ENCODE results near the gene RCHY1. TPM values are rescaled to one million over a fixed set of nuclear protein-coding genes. Genes with fewer than 3 reads are reported as not detected.

Gene RCHY1
- total RNA-seq, 1 donor from 2014 or later = 28.5 TPM

- intact Hi-C loops (cut with micrococcal nuclease) = no loop called here
- no peak for TF ChIP-seq CTCF (IDR thresholded peaks at IDR 0.05)
- DNase-seq (no peak), ATAC-seq (ENCODE audit: low read depth) (no peak)
- Mint-ChIP-seq H3K27me3 (no peaks in the 10 kb centered on the region), H3K4me3 (no peak overlapping the region), H3K4me1 (no peaks in the 10 kb centered on the region), H3K36me3 (ENCODE audit: low read depth) (peaks cover 82% of the 10 kb centered on the region), H3K9me3 (peaks cover 5% of the 10 kb centered on the region), H3K27ac (no peak overlapping the region)
- POLR2A ChIA-PET = no interaction called here
- CTCF ChIA-PET = no interaction called here
Measured at GRCh38 chr4:75495476-75495875, 18.7 kb downstream of the RCHY1 start.

- Mint-ChIP-seq H3K4me3 (no peak overlapping the region), H3K4me1 (no peaks in the 10 kb centered on the region), H3K27me3 (no peaks in the 10 kb centered on the region), H3K36me3 (ENCODE audit: low read depth) (peaks cover 82% of the 10 kb centered on the region), H3K27ac (no peak overlapping the region), H3K9me3 (peaks cover 5% of the 10 kb centered on the region)
- ATAC-seq (ENCODE audit: low read depth) (no peak), DNase-seq (no peak)
- ChIA-PET CTCF (no interaction called here), POLR2A (no interaction called here)
- no peak for TF ChIP-seq CTCF (IDR thresholded peaks at IDR 0.05)
- intact Hi-C loops (cut with micrococcal nuclease) = no loop called here
Measured at GRCh38 chr4:75494563-75494962, 19.6 kb downstream of the RCHY1 start.

GRCh38 chr4:75490155-75490554 is 24.0 kb downstream of the RCHY1 start:
- ChIA-PET CTCF (interaction anchor here (1.3 to 1.6 kb wide), 3 partner anchors 557 to 618 kb away, joined by 4 to 17 read pairs (median 7); partner anchors contain the start of gene PARM1), POLR2A (no interaction called here)
- Mint-ChIP-seq H3K27ac (no peak overlapping the region), H3K9me3 (no peaks in the 10 kb centered on the region), H3K4me3 (no peak overlapping the region), H3K36me3 (ENCODE audit: low read depth) (peaks cover 68% of the 10 kb centered on the region), H3K4me1 (no peaks in the 10 kb centered on the region), H3K27me3 (no peaks in the 10 kb centered on the region)
- intact Hi-C loops (cut with micrococcal nuclease) = loop anchor here (1.0 to 2.0 kb wide), 3 partner anchors 17 to 616 kb away; no protein-coding TSS in a partner anchor
- ATAC-seq (ENCODE audit: low read depth) (no peak), DNase-seq (no peak)
- TF ChIP-seq CTCF (IDR thresholded peaks at IDR 0.05) = no peak

GRCh38 chr4:75484190-75484589 is 30.0 kb downstream of the RCHY1 start:
- POLR2A ChIA-PET = no interaction called here
- Mint-ChIP-seq H3K27ac (no peak overlapping the region), H3K4me1 (no peaks in the 10 kb centered on the region), H3K9me3 (no peaks in the 10 kb centered on the region), H3K4me3 (no peak overlapping the region), H3K36me3 (ENCODE audit: low read depth) (peaks cover 72% of the 10 kb centered on the region), H3K27me3 (no peaks in the 10 kb centered on the region)
- no peak for ATAC-seq (ENCODE audit: low read depth)
- DNase-seq = no peak
- no peak for TF ChIP-seq CTCF (IDR thresholded peaks at IDR 0.05)
- CTCF ChIA-PET = interaction anchor here (0.9 kb wide), 1 partner anchor 610 kb away, joined by 3 read pairs; no protein-coding TSS in a partner anchor
- intact Hi-C loops (cut with micrococcal nuclease) = no loop called here

- POLR2A ChIA-PET = no interaction called here
- Mint-ChIP-seq H3K36me3 (ENCODE audit: low read depth) (peaks cover 76% of the 10 kb centered on the region), H3K9me3 (peaks cover 3% of the 10 kb centered on the region), H3K4me3 (no peak overlapping the region), H3K27me3 (no peaks in the 10 kb centered on the region), H3K27ac (no peak overlapping the region), H3K4me1 (no peaks in the 10 kb centered on the region)
- intact Hi-C loops (cut with micrococcal nuclease) = no loop called here
- DNase-seq (no peak), ATAC-seq (ENCODE audit: low read depth) (no peak)
- TF ChIP-seq CTCF (IDR thresholded peaks at IDR 0.05) = no peak
- CTCF ChIA-PET = no interaction called here
Measured at GRCh38 chr4:75477201-75477600, 37.0 kb downstream of the RCHY1 start.
